ENCODE results near the gene POLR3H. TPM values are rescaled to one million over a fixed set of nuclear protein-coding genes. Genes with fewer than 3 reads are reported as not detected.
"Not testable (repeated sequence)": the region's sequence is repeated elsewhere in the genome, so short reads cannot be mapped to it uniquely, and the experiment has no call there.

The POLR3H gene
- polyA plus RNA-seq, 1 experiment: 36.3 TPM

GRCh38 chr22:41578114-41578513 is 33.8 kb upstream of the POLR3H start:
- CTCF ChIA-PET: no interaction called here
- POLR2A ChIA-PET: interaction anchor here (0.9 to 2.1 kb wide), 2 partner anchors 11 to 12 kb away, joined by 3 to 15 read pairs; partner anchors contain the start of gene PMM1
- DNase-seq (ENCODE audit: low read depth, low spot score): no peak
- H3K4me3 ChIP-seq (ENCODE audit: low read depth, low read length): no peak overlapping the region
- no peaks in the 10 kb centered on the region; the same call in 1 of the 2 replicates for H3K9me3 ChIP-seq (ENCODE audit: control insufficient read depth, insufficient read depth, low read length)
- no peaks in the 10 kb centered on the region for H3K27me3 ChIP-seq (ENCODE audit: control insufficient read depth, insufficient read depth, low read length)
- no peak for TF ChIP-seq CTCF (IDR thresholded peaks at IDR 0.05; ENCODE audit: low read depth, low read length)
- H3K27ac ChIP-seq (ENCODE audit: low read depth, low read length): no peak overlapping the region

- no peak for DNase-seq (ENCODE audit: low read depth, low spot score)
- peak; percentile 66 for TF ChIP-seq CTCF (IDR thresholded peaks at IDR 0.05; ENCODE audit: low read depth, low read length)
- H3K9me3 ChIP-seq (ENCODE audit: control insufficient read depth, insufficient read depth, low read length): no peaks in the 10 kb centered on the region; the same call in 1 of the 2 replicates
- no peak overlapping the region for H3K27ac ChIP-seq (ENCODE audit: low read depth, low read length)
- ChIA-PET POLR2A (interaction anchor here (2.1 kb wide), 1 partner anchor 13 kb away, joined by 15 read pairs; the partner anchor contains the start of gene PMM1), CTCF (interaction anchor here (1.0 to 1.3 kb wide), 2 partner anchors 14 to 20 kb away, joined by 3 to 4 read pairs; no protein-coding TSS in a partner anchor)
- H3K4me3 ChIP-seq (ENCODE audit: low read depth, low read length): no peak overlapping the region
- no peaks in the 10 kb centered on the region for H3K27me3 ChIP-seq (ENCODE audit: control insufficient read depth, insufficient read depth, low read length)
These were observed 32.6 kb upstream of the POLR3H start for GRCh38 chr22:41576877-41577276.

- no peak for DNase-seq (ENCODE audit: low read depth, low spot score)
- ChIA-PET POLR2A (interaction anchor here (0.5 to 1.7 kb wide), 3 partner anchors 14 to 127 kb away, joined by 3 to 8 read pairs (median 5); partner anchors contain the start of gene PMM1), CTCF (no interaction called here)
- Histone ChIP-seq H3K27ac (ENCODE audit: low read depth, low read length) (no peak overlapping the region), H3K9me3 (ENCODE audit: control insufficient read depth, insufficient read depth, low read length) (no peaks in the 10 kb centered on the region; the same call in 1 of the 2 replicates), H3K27me3 (ENCODE audit: control insufficient read depth, insufficient read depth, low read length) (no peaks in the 10 kb centered on the region), H3K4me3 (ENCODE audit: low read depth, low read length) (no peak overlapping the region)
- no peak for TF ChIP-seq CTCF (IDR thresholded peaks at IDR 0.05; ENCODE audit: low read depth, low read length)
These were observed 31.3 kb upstream of the POLR3H start for GRCh38 chr22:41575533-41575932.

- no peak overlapping the region for H3K4me3 ChIP-seq (ENCODE audit: low read depth, low read length)
- DNase-seq (ENCODE audit: low read depth, low spot score): no peak
- no peak for TF ChIP-seq CTCF (IDR thresholded peaks at IDR 0.05; ENCODE audit: low read depth, low read length)
- ChIA-PET POLR2A (interaction anchor here (1.7 kb wide), 1 partner anchor 15 kb away, joined by 8 read pairs; the partner anchor contains the start of gene PMM1), CTCF (interaction anchor here (1.1 kb wide), 1 partner anchor 31 kb away, joined by 5 read pairs; the partner anchor contains the start of gene POLR3H)
- H3K27me3 ChIP-seq (ENCODE audit: control insufficient read depth, insufficient read depth, low read length): no peaks in the 10 kb centered on the region
- H3K27ac ChIP-seq (ENCODE audit: low read depth, low read length): no peak overlapping the region
- H3K9me3 ChIP-seq (ENCODE audit: control insufficient read depth, insufficient read depth, low read length): no peaks in the 10 kb centered on the region; the same call in 1 of the 2 replicates
These were observed 30.6 kb upstream of the POLR3H start for GRCh38 chr22:41574847-41575381.

- POLR2A ChIA-PET: no interaction called here
- Histone ChIP-seq H3K4me3 (ENCODE audit: low read depth, low read length) (no peak overlapping the region), H3K27ac (ENCODE audit: low read depth, low read length) (no peak overlapping the region), H3K9me3 (ENCODE audit: control insufficient read depth, insufficient read depth, low read length) (no peaks in the 10 kb centered on the region; the same call in 1 of the 2 replicates), H3K27me3 (ENCODE audit: control insufficient read depth, insufficient read depth, low read length) (no peaks in the 10 kb centered on the region)
- no peak for DNase-seq (ENCODE audit: low read depth, low spot score)
- CTCF ChIA-PET: interaction anchor here (1.1 kb wide), 1 partner anchor 23 kb away, joined by 3 read pairs; no protein-coding TSS in a partner anchor
- no peak for TF ChIP-seq CTCF (IDR thresholded peaks at IDR 0.05; ENCODE audit: low read depth, low read length)
These were observed 29.4 kb upstream of the POLR3H start for GRCh38 chr22:41573677-41574076.

- not testable (repeated sequence) for H3K27ac ChIP-seq (ENCODE audit: low read depth, low read length); H3K4me3 ChIP-seq (ENCODE audit: low read depth, low read length); DNase-seq (ENCODE audit: low read depth, low spot score); H3K27me3 ChIP-seq (ENCODE audit: control insufficient read depth, insufficient read depth, low read length); H3K9me3 ChIP-seq (ENCODE audit: control insufficient read depth, insufficient read depth, low read length)
- POLR2A ChIA-PET: interaction anchor here (0.7 kb wide), 2 partner anchors 15 to 45 kb away, joined by 3 to 7 read pairs; no protein-coding TSS in a partner anchor
- CTCF ChIA-PET: interaction anchor here (0.7 kb wide), 1 partner anchor 25 kb away, joined by 6 read pairs; no protein-coding TSS in a partner anchor
These were observed 28.0 kb upstream of the POLR3H start for GRCh38 chr22:41572305-41572704.

Data from AG04450 (cell line).